Tibial nerve (tissue), 4 donors: ENCODE results near the gene CARD10.

Experiments used
- CTCF ChIP-seq, 5 experiments: fragments of 200-600 bp in 3 of 5; fragments of 450-650 bp in 2 of 5; sonication (generic) in 3 of 5; IDR thresholded peaks; one replicate each; pipeline ENCODE4 v1.5.1; 2016 to 2019; ENCODE audit warnings: antibody characterized with exemption in 5 of 5, mild to moderate bottlenecking in 3 of 5, moderate library complexity in 2 of 5
- EP300 ChIP-seq, 2 donors: sonication (generic); formaldehyde crosslinking; IDR thresholded peaks; one replicate each; pipeline ENCODE4 v1.6.1; 2017; ENCODE audit warnings: antibody characterized with exemption in 2 of 2, mild to moderate bottlenecking in 1 of 2
- POLR2A ChIP-seq, 2 donors: fragments of 450-650 bp; IDR thresholded peaks; one replicate each; pipeline ENCODE4 v1.6.1; 2017; ENCODE audit warnings: antibody characterized with exemption in 2 of 2, mild to moderate bottlenecking in 2 of 2, moderate library complexity in 2 of 2

- TF ChIP-seq EP300 (IDR thresholded peaks at IDR 0.05) (no peak), CTCF (IDR thresholded peaks at IDR 0.05) (no peak), POLR2A (IDR thresholded peaks at IDR 0.05) (no peak)
Observed at GRCh38 chr22:37489983-37490382, 29.2 kb downstream of the CARD10 start.
